NCI-H2196 (cell line): ENCODE measurements around the gene ZNF664.

Experiments
- DNase-seq: peaks from one replicate; lab custom pipeline; 2025; ENCODE audit not compliant: unreplicated experiment; lab: John Stamatoyannopoulos, UW

ZNF664 gene

GRCh38 chr12:123987022-123987421 lies 14.0 kb downstream of the ZNF664 start:
- no peak for DNase-seq

- no peak for DNase-seq
These were observed 16.2 kb downstream of the ZNF664 start for GRCh38 chr12:123989168-123989567.

GRCh38 chr12:123989753-123990152 lies 16.7 kb downstream of the ZNF664 start:
- no peak for DNase-seq

GRCh38 chr12:123990511-123990910 lies 17.5 kb downstream of the ZNF664 start:
- no peak for DNase-seq

GRCh38 chr12:123991372-123991951 lies 18.4 kb downstream of the ZNF664 start:
- DNase-seq, result no peak

GRCh38 chr12:123992118-123992825 lies 19.3 kb downstream of the ZNF664 start:
- DNase-seq, result no peak

- DNase-seq, result no peak
These were observed 22.2 kb downstream of the ZNF664 start for GRCh38 chr12:123995023-123995748.

GRCh38 chr12:123996581-123996980 lies 23.6 kb downstream of the ZNF664 start:
- no peak for DNase-seq

- no peak for DNase-seq
These were observed 24.2 kb downstream of the ZNF664 start for GRCh38 chr12:123997033-123997822.

GRCh38 chr12:123997908-123998307 lies 24.9 kb downstream of the ZNF664 start:
- DNase-seq, result no peak

GRCh38 chr12:123998344-123998990 lies 25.5 kb downstream of the ZNF664 start:
- no peak for DNase-seq

- no peak for DNase-seq
These were observed 26.0 kb downstream of the ZNF664 start for GRCh38 chr12:123998991-123999359.

GRCh38 chr12:124000111-124000510 lies 27.1 kb downstream of the ZNF664 start:
- no peak for DNase-seq

GRCh38 chr12:124001343-124001742 lies 28.3 kb downstream of the ZNF664 start:
- no peak for DNase-seq

- DNase-seq, result no peak
These were observed 29.1 kb downstream of the ZNF664 start for GRCh38 chr12:124002021-124002644.

GRCh38 chr12:124002654-124003053 lies 29.6 kb downstream of the ZNF664 start:
- DNase-seq, result no peak

GRCh38 chr12:124004233-124004875 lies 31.3 kb downstream of the ZNF664 start:
- DNase-seq, result no peak

- no peak for DNase-seq
These were observed 33.2 kb downstream of the ZNF664 start for GRCh38 chr12:124006085-124006845.
